ENCODE measurements around the gene LDB2.

Gene LDB2

DNA sequence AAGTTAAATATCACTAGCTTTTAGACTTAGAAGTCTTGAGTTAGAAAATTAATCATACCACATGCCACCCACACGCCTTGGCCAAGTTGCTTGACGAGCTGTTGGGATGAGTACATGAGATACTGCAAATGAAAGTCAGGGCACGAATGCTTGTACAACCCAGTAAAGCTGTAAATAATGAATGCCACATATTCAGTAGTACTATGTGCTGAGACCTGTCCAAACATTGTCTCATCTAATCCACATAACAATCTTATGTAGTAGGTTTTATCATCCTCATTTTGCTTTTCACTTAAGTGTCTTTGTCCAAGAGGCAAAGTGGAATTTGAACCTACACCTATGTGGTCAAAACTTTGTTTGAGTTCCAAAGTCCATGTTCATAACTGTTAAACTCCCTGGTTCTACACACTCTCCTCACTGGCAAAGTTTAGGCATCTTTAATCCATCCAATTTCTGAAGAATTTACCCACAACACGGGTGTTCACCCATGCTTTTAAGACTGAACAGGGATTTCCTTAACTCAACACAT is 74.1 kb downstream of the LDB2 start:
- H3K79me2 ChIP-seq (ENCODE audit: insufficient read depth, low read length): no peaks in the 10 kb centered on the region
- H3K36me3 ChIP-seq (ENCODE audit: insufficient read depth, low read length): no peaks in the 10 kb centered on the region
- TF ChIP-seq, protein P1, sequence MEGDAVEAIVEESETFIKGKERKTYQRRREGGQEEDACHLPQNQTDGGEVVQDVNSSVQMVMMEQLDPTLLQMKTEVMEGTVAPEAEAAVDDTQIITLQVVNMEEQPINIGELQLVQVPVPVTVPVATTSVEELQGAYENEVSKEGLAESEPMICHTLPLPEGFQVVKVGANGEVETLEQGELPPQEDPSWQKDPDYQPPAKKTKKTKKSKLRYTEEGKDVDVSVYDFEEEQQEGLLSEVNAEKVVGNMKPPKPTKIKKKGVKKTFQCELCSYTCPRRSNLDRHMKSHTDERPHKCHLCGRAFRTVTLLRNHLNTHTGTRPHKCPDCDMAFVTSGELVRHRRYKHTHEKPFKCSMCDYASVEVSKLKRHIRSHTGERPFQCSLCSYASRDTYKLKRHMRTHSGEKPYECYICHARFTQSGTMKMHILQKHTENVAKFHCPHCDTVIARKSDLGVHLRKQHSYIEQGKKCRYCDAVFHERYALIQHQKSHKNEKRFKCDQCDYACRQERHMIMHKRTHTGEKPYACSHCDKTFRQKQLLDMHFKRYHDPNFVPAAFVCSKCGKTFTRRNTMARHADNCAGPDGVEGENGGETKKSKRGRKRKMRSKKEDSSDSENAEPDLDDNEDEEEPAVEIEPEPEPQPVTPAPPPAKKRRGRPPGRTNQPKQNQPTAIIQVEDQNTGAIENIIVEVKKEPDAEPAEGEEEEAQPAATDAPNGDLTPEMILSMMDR (IDR thresholded peaks at IDR 0.05; ENCODE audit: low read length): no peak
- no peak for TF ChIP-seq EZH2 (IDR thresholded peaks at IDR 0.05; ENCODE audit: borderline replicate concordance, low read length)
- no peaks in the 10 kb centered on the region for H3F3A ChIP-seq (ENCODE audit: insufficient read depth, low read length)
- no peaks in the 10 kb centered on the region for H4K20me1 ChIP-seq (ENCODE audit: insufficient read depth, low read length)
- H3K4me1 ChIP-seq (ENCODE audit: insufficient read depth, low read length, severe bottlenecking): no peaks in the 10 kb centered on the region
- no peak overlapping the region for H3K9ac ChIP-seq (ENCODE audit: low read length)
- no peak overlapping the region for H3K4me2 ChIP-seq (ENCODE audit: low read length)
- no peak overlapping the region for H3K27ac ChIP-seq (ENCODE audit: low read depth, low read length, poor library complexity, severe bottlenecking)
- no peaks in the 10 kb centered on the region for H3K9me3 ChIP-seq (ENCODE audit: low read length)
- no peaks in the 10 kb centered on the region for H3K9me2 ChIP-seq (ENCODE audit: low read depth, low read length)
- no peaks in the 10 kb centered on the region for H3K27me3 ChIP-seq (ENCODE audit: insufficient read depth, low read length)
- no peak overlapping the region for H3K4me3 ChIP-seq (ENCODE audit: low read depth, low read length, poor library complexity, severe bottlenecking)
- H2AFZ ChIP-seq (ENCODE audit: low read length): no peak overlapping the region

DNA sequence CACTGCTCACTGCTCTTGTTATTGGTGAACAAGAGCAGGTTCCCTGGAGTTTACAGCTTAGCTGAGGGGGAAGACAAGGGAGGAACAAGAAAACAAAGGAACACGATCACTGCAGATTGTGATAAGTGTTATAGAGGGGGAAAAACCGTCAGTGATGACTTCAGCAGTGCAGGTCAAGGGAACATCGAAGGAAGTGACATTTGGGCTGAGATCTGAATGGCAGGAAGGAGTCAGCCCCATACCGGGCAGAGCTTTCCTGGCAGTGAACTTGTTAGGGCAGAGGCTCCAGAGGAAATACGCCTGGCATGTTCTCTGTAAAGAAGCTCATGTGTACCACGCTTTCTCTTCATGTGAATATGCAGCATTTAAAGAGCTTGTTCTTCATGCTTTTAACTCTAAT is 78.1 kb downstream of the LDB2 start:
- H3K36me3 ChIP-seq (ENCODE audit: insufficient read depth, low read length): no peaks in the 10 kb centered on the region

DNA sequence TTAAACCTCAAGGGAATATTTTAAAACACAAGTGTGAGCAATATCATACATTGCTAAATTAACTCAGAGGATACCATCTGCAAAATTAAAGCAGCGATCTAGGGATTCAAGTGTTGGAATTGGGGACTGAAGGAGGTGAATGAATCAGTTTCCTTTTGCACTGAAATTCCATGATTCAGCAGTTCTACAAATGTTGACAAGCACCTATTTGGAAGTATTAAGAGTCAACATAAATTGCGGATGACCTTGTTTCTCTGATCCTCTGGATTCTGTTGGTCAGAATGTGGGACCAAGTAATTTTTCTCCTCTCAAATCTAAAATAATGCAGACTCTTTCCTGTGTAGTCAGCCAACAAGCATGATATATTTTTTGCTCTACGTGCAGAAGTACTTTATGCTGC is 78.8 kb downstream of the LDB2 start:
- Histone ChIP-seq H3K4me3 (ENCODE audit: low read depth, low read length, poor library complexity, severe bottlenecking) (no peak overlapping the region), H3K4me2 (ENCODE audit: low read length) (no peak overlapping the region), H3K9ac (ENCODE audit: low read length) (no peak overlapping the region), H3K36me3 (ENCODE audit: insufficient read depth, low read length) (no peaks in the 10 kb centered on the region), H3K4me1 (ENCODE audit: insufficient read depth, low read length, severe bottlenecking) (no peaks in the 10 kb centered on the region), H3K9me3 (ENCODE audit: low read length) (no peaks in the 10 kb centered on the region), H3K27ac (ENCODE audit: low read depth, low read length, poor library complexity, severe bottlenecking) (no peak overlapping the region), H3K79me2 (ENCODE audit: insufficient read depth, low read length) (no peaks in the 10 kb centered on the region), H3K9me2 (ENCODE audit: low read depth, low read length) (no peaks in the 10 kb centered on the region), H3K27me3 (ENCODE audit: insufficient read depth, low read length) (no peaks in the 10 kb centered on the region), H4K20me1 (ENCODE audit: insufficient read depth, low read length) (no peaks in the 10 kb centered on the region), H2AFZ (ENCODE audit: low read length) (no peak overlapping the region), H3F3A (ENCODE audit: insufficient read depth, low read length) (no peaks in the 10 kb centered on the region)
- TF ChIP-seq, protein P1 (IDR thresholded peaks at IDR 0.05; ENCODE audit: low read length): no peak
- TF ChIP-seq EZH2 (IDR thresholded peaks at IDR 0.05; ENCODE audit: borderline replicate concordance, low read length): no peak

More for the DNA sequence above, 78.1 kb downstream of the LDB2 start:
- no peaks in the 10 kb centered on the region for H3K27me3 ChIP-seq (ENCODE audit: insufficient read depth, low read length)
- H3K9me3 ChIP-seq (ENCODE audit: low read length): no peaks in the 10 kb centered on the region
- no peak overlapping the region for H3K4me3 ChIP-seq (ENCODE audit: low read depth, low read length, poor library complexity, severe bottlenecking)
- TF ChIP-seq EZH2 (IDR thresholded peaks at IDR 0.05; ENCODE audit: borderline replicate concordance, low read length): no peak
- TF ChIP-seq, protein P1 (IDR thresholded peaks at IDR 0.05; ENCODE audit: low read length): no peak
- no peaks in the 10 kb centered on the region for H3K79me2 ChIP-seq (ENCODE audit: insufficient read depth, low read length)
- H3K9ac ChIP-seq (ENCODE audit: low read length): no peak overlapping the region
- H3K4me2 ChIP-seq (ENCODE audit: low read length): no peak overlapping the region
- H3K4me1 ChIP-seq (ENCODE audit: insufficient read depth, low read length, severe bottlenecking): no peaks in the 10 kb centered on the region
- no peak overlapping the region for H3K27ac ChIP-seq (ENCODE audit: low read depth, low read length, poor library complexity, severe bottlenecking)
- no peaks in the 10 kb centered on the region for H3K9me2 ChIP-seq (ENCODE audit: low read depth, low read length)
- no peaks in the 10 kb centered on the region for H4K20me1 ChIP-seq (ENCODE audit: insufficient read depth, low read length)
- no peaks in the 10 kb centered on the region for H3F3A ChIP-seq (ENCODE audit: insufficient read depth, low read length)
- no peak overlapping the region for H2AFZ ChIP-seq (ENCODE audit: low read length)

Measured in OCI-LY1 (cell line).